ENCODE data around the gene HAS3. TPM values are rescaled to one million over a fixed set of nuclear protein-coding genes. Genes with fewer than 3 reads are reported as not detected.
A peak's percentile ranks its signal among the peaks of the same experiment; 100 is the strongest.

HAS3 gene
- total RNA-seq, 6 experiments from 2014 or later, result 1.5 to 2.1 (median 1.5) TPM

GRCh38 chr16:69165584-69165983 is 60.1 kb downstream of the HAS3 start:
- Mint-ChIP-seq H3K4me3 (no peak overlapping the region), H3K27ac (peak overlapping the region; percentile 77), H3K4me1 (ENCODE audit: low read depth) (peaks cover 35% of the 10 kb centered on the region), H3K27me3 (ENCODE audit: insufficient read depth) (no peaks in the 10 kb centered on the region; the same call in none of the 2 replicates), H3K36me3 (ENCODE audit: low read depth) (peaks cover 38% of the 10 kb centered on the region), H3K9me3 (no peaks in the 10 kb centered on the region)
- no peak for TF ChIP-seq CTCF (IDR thresholded peaks at IDR 0.05)
- no peak for DNase-seq

DNA sequence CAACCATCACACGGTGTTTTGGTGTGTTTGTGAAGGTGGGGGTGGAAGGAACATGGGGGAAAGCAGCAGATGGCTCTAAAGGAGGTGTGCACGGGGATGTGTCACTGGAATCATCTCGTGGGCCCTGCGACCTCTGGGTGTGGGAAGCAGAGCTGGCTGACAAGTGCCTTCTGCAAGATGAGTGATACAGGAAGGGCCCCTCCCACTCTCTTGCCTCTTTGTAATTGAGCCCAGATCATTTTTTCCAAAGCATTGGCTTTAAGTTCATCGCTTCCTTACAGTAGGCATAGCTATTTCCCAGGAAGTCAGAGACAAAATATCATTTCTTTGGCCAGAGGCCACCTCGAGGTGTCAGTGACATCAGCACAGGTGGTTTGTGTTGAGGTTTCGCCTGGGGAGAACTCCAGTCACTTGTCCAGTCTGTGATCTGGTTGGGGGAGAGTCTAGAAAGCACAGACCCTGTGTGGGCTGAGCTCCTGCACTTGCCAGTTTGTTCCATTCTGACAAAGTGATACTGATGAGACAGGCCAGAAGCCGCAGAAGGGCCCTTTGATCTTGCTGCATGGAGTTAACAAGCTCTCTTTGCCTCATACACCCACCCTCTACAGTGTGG is 60.9 kb downstream of the HAS3 start:
- no peaks in the 10 kb centered on the region; the same call in none of the 2 replicates for H3K27me3 Mint-ChIP-seq (ENCODE audit: insufficient read depth)
- peak overlapping the region; percentile 77 for H3K27ac Mint-ChIP-seq
- H3K36me3 Mint-ChIP-seq (ENCODE audit: low read depth), result peaks cover 42% of the 10 kb centered on the region
- no peak for TF ChIP-seq CTCF (IDR thresholded peaks at IDR 0.05)
- peaks cover 37% of the 10 kb centered on the region for H3K4me1 Mint-ChIP-seq (ENCODE audit: low read depth)
- no peaks in the 10 kb centered on the region for H3K9me3 Mint-ChIP-seq
- peak; percentile 38 for DNase-seq
- H3K4me3 Mint-ChIP-seq, result peak overlapping the region; percentile 67

GRCh38 chr16:69166946-69167930 is 61.8 kb downstream of the HAS3 start:
- H3K4me1 Mint-ChIP-seq (ENCODE audit: low read depth), result peaks cover 46% of the 10 kb centered on the region
- peak overlapping the region; percentile 67 for H3K4me3 Mint-ChIP-seq
- no peak for TF ChIP-seq CTCF (IDR thresholded peaks at IDR 0.05)
- H3K27ac Mint-ChIP-seq, result peak overlapping the region; percentile 77
- H3K36me3 Mint-ChIP-seq (ENCODE audit: low read depth), result peaks cover 42% of the 10 kb centered on the region
- no peaks in the 10 kb centered on the region for H3K9me3 Mint-ChIP-seq
- DNase-seq, result peak; percentile 29
- no peaks in the 10 kb centered on the region; the same call in none of the 2 replicates for H3K27me3 Mint-ChIP-seq (ENCODE audit: insufficient read depth)

Other genes starting within 250 kb of the HAS3 start
- 100 to 1,000 TPM; 103 to 149 (median 125) TPM for gene CHTF8, start 26.9 kb downstream of the HAS3 start, total RNA-seq (2021; fragmentation: NEBNext Ultra II Directional; extraction: Animal tissue kit (Norgen Biotek cat#: 25700))
- 10 to 100 TPM; 64.1 to 82.4 (median 69.6) TPM for gene UTP4, start 27.0 kb downstream of the HAS3 start, total RNA-seq (2021; fragmentation: NEBNext Ultra II Directional; extraction: Animal tissue kit (Norgen Biotek cat#: 25700))
- gene SNTB2, start 81.5 kb downstream of the HAS3 start, total RNA-seq (2021; fragmentation: NEBNext Ultra II Directional; extraction: Animal tissue kit (Norgen Biotek cat#: 25700)), result 10 to 100 TPM; 52.0 to 64.8 (median 58.6) TPM
- 10 to 100 TPM; 33.2 to 39.8 (median 36.7) TPM for gene VPS4A, start 205.7 kb downstream of the HAS3 start, total RNA-seq (2021; fragmentation: NEBNext Ultra II Directional; extraction: Animal tissue kit (Norgen Biotek cat#: 25700))
- gene PDF, start 224.9 kb downstream of the HAS3 start, total RNA-seq (2021; fragmentation: NEBNext Ultra II Directional; extraction: Animal tissue kit (Norgen Biotek cat#: 25700)), result 10 to 100 TPM; 14.5 to 21.1 (median 16.5) TPM
- 10 to 100 TPM; 29.4 to 36.8 (median 35.2) TPM for gene COG8, start 233.9 kb downstream of the HAS3 start, total RNA-seq (2021; fragmentation: NEBNext Ultra II Directional; extraction: Animal tissue kit (Norgen Biotek cat#: 25700))
- gene NIP7, start 234.1 kb downstream of the HAS3 start, total RNA-seq (2021; fragmentation: NEBNext Ultra II Directional; extraction: Animal tissue kit (Norgen Biotek cat#: 25700)), result 10 to 100 TPM; 34.7 to 43.5 (median 37.1) TPM
- under 1 TPM in 4 of 6 experiments, not detected in 2; 0.21 to 0.40 (median 0.26) TPM for gene TMED6, start 246.1 kb downstream of the HAS3 start, total RNA-seq (2021; fragmentation: NEBNext Ultra II Directional; extraction: Animal tissue kit (Norgen Biotek cat#: 25700))